Hepatocyte (in vitro differentiated cells): ENCODE measurements around the gene SGSM1.

ENCODE experiments used
- CTCF ChIP-seq: fragments of 200-600 bp; sonication (generic); IDR thresholded peaks from 2 replicates; pipeline ENCODE4 v1.5.1; 2016; ENCODE audit warnings: antibody characterized with exemption, mild to moderate bottlenecking; ENCODE audit not compliant: poor library complexity
- EZH2 ChIP-seq: fragments of 200-600 bp; sonication (generic); IDR thresholded peaks from 2 replicates; pipeline ENCODE4 v1.6.1; 2016; ENCODE audit warnings: antibody characterized with exemption, mild to moderate bottlenecking, borderline replicate concordance

GRCh38 chr22:24859587-24859986, 53.6 kb downstream of the SGSM1 start:
- TF ChIP-seq CTCF, result no peak
- TF ChIP-seq EZH2, result no peak
